HepG2 (cell line): ENCODE results near the gene MED13L. TPM values are rescaled to one million over a fixed set of nuclear protein-coding genes. Genes with fewer than 3 reads are reported as not detected.
A peak's percentile ranks its signal among the peaks of the same experiment; 100 is the strongest.

Experiments
- ATAC-seq: fragments of 200-7000 bp; cut with Tn5 transposase; 3 replicates; pipeline ENCODE4 v1.9.1; 2020; ENCODE audit warnings: mild to moderate bottlenecking, moderate library complexity
- BruUV-seq: library from RNA; stranded (reverse); fragments of 400-500 nt; replicated peaks from 2 replicates; lab custom pipeline; 2021; lab: Mats Ljungman, UMichigan
- CTCF ChIA-PET: fragments of 300-600 bp; formaldehyde crosslinking; extraction: SDS; loops from one replicate; lab custom pipeline; 2021; ENCODE audit warnings: low total read pairs, inconsistent platforms, low intra/inter-chr PET ratio; lab: Yijun Ruan, JAX
- POLR2A ChIA-PET: fragments of 350-600 bp; sonication (Branson Sonifier 250); formaldehyde crosslinking; loops from one replicate; lab custom pipeline; 2020; ENCODE audit warnings: antibody characterized with exemption, inconsistent platforms; lab: Yijun Ruan, JAX
- DNase-seq: peaks from one replicate; pipeline ENCODE4 v3.0.0-alpha.2; 2015; ENCODE audit warnings: low spot score
- FAIRE-seq: peaks from 3 replicates; lab custom pipeline; 2011; peaks lifted over from hg19 to GRCh38; lab: Jason Lieb, UNC
- H2AFZ ChIP-seq: one replicate; pipeline ENCODE4 v1.6.1; 2011; ENCODE audit warnings: low read length, inconsistent platforms
- H3K27ac ChIP-seq: fragments of 300-600 bp; 3 replicates; pipeline ENCODE4 v1.8.0; 2011; ENCODE audit warnings: mixed run types, mild to moderate bottlenecking, mixed read lengths, low read length, inconsistent platforms; ENCODE audit not compliant: insufficient read depth; ENCODE audit errors: extremely low read length
- H3K27me3 ChIP-seq, 2 experiments: fragments of 200-600 bp in 1 of 2; 2 replicates in 1 of 2; 3 replicates in 1 of 2; pipeline versions ENCODE4 v1.6.0 to v1.8.0; 2011; ENCODE audit warnings: low read length in 2 of 2, mild to moderate bottlenecking in 2 of 2, moderate library complexity in 2 of 2, inconsistent platforms in 1 of 2; ENCODE audit not compliant: insufficient read depth in 2 of 2, control insufficient read depth in 1 of 2
- H3K36me3 ChIP-seq, 2 experiments: fragments of 200-600 bp in 1 of 2; replicated peaks in 1 of 2; 2 replicates in 1 of 2; 3 replicates in 1 of 2; pipeline versions ENCODE4 v1.5.1 to v1.8.0; 2011; ENCODE audit warnings: low read length in 2 of 2, inconsistent platforms in 1 of 2; ENCODE audit not compliant: insufficient read depth in 2 of 2, control insufficient read depth in 1 of 2
- H3K4me1 ChIP-seq: 2 replicates; pipeline ENCODE4 v1.5.1; 2012; ENCODE audit warnings: low read length, inconsistent platforms; ENCODE audit not compliant: insufficient read depth
- H3K4me2 ChIP-seq: 2 replicates; pipeline ENCODE4 v1.6.0; 2011; ENCODE audit warnings: low read depth, low read length, inconsistent platforms
- H3K4me3 ChIP-seq, 3 experiments: fragments of 200-600 bp in 1 of 3; sonication (generic), shearing (Covaris generic) in 1 of 3; replicated peaks in 1 of 3; 2 replicates each; pipeline ENCODE4 v1.5.1; 2011 to 2016; ENCODE audit warnings: low read length in 3 of 3, inconsistent platforms in 2 of 3, low read depth in 2 of 3, mild to moderate bottlenecking in 2 of 3, control low read depth in 1 of 3, mixed read lengths in 1 of 3; ENCODE audit not compliant: insufficient read depth in 1 of 3
- H3K79me2 ChIP-seq: one replicate; pipeline ENCODE4 v1.6.1; 2011; ENCODE audit warnings: low read length, inconsistent platforms; ENCODE audit not compliant: insufficient read depth
- H3K9ac ChIP-seq: 2 replicates; pipeline ENCODE4 v1.6.0; 2011; ENCODE audit warnings: mild to moderate bottlenecking, low read depth, low read length, inconsistent platforms; ENCODE audit not compliant: insufficient read depth
- H3K9me3 ChIP-seq: 2 replicates; pipeline ENCODE4 v1.5.1; 2012; ENCODE audit warnings: mild to moderate bottlenecking, low read length
- H4K20me1 ChIP-seq: 2 replicates; pipeline ENCODE4 v1.6.0; 2011; ENCODE audit warnings: inconsistent platforms, mild to moderate bottlenecking, low read length, moderate library complexity; ENCODE audit not compliant: insufficient read depth
- CENPT ChIP-seq: sonication (generic); formaldehyde crosslinking; IDR thresholded peaks from 2 replicates; pipeline ENCODE4 v1.8.0; 2022; ENCODE audit warnings: low read depth, mild to moderate bottlenecking, moderate library complexity, missing genetic modification reagents
- EP300 ChIP-seq, 3 experiments: sonication (generic) in 1 of 3; formaldehyde crosslinking in 1 of 3; IDR thresholded peaks; 2 replicates each; pipeline versions ENCODE4 v1.5.1 to v1.6.1; 2011 to 2020; ENCODE audit warnings: low read depth in 2 of 3, low read length in 2 of 3, borderline replicate concordance in 1 of 3, improper control_type of control experiment in 1 of 3, mild to moderate bottlenecking in 1 of 3, missing genetic modification reagents in 1 of 3, moderate library complexity in 1 of 3
- GATAD2A ChIP-seq: IDR thresholded peaks from 2 replicates; pipeline ENCODE4 v1.6.1; 2016
- IRF2 ChIP-seq: IDR thresholded peaks from 2 replicates; pipeline ENCODE4 v1.6.1; 2018; ENCODE audit warnings: missing genetic modification reagents, missing compliant biosample characterization
- LRRFIP1 ChIP-seq: sonication (generic); formaldehyde crosslinking; conservative IDR thresholded peaks from 2 replicates; pipeline ENCODE4 v1.4.0; 2020; ENCODE audit warnings: missing genetic modification reagents
- MTA1 ChIP-seq: sonication (generic); formaldehyde crosslinking; IDR thresholded peaks from 2 replicates; pipeline ENCODE4 v1.4.0; 2020; ENCODE audit warnings: missing genetic modification reagents, mild to moderate bottlenecking, borderline replicate concordance
- NFE2L1 ChIP-seq: sonication (generic); formaldehyde crosslinking; IDR thresholded peaks from 2 replicates; pipeline ENCODE4 v1.4.0; 2020; ENCODE audit warnings: missing genetic modification reagents, mild to moderate bottlenecking, borderline replicate concordance
- NR2F2 ChIP-seq: IDR thresholded peaks from 2 replicates; pipeline ENCODE4 v1.6.1; 2012; ENCODE audit warnings: low read depth, inconsistent platforms, borderline replicate concordance
- NR3C1 ChIP-seq: sonication (generic); formaldehyde crosslinking; IDR thresholded peaks from 2 replicates; pipeline ENCODE4 v1.4.0; 2020; ENCODE audit warnings: missing genetic modification reagents
- PAWR ChIP-seq: sonication (generic); formaldehyde crosslinking; IDR thresholded peaks from 2 replicates; pipeline ENCODE4 v1.4.0; 2020; ENCODE audit warnings: missing genetic modification reagents, mild to moderate bottlenecking, borderline replicate concordance
- PPARG ChIP-seq: conservative IDR thresholded peaks from 2 replicates; pipeline ENCODE4 v1.6.1; 2016; ENCODE audit warnings: missing biosample characterization, missing genetic modification reagents
- REL ChIP-seq: sonication (generic); formaldehyde crosslinking; conservative IDR thresholded peaks from 2 replicates; pipeline ENCODE4 v1.8.0; 2022; ENCODE audit warnings: mild to moderate bottlenecking, missing genetic modification reagents, moderate library complexity
- THAP9 ChIP-seq: sonication (generic); formaldehyde crosslinking; IDR thresholded peaks from 2 replicates; pipeline ENCODE4; 2020; ENCODE audit warnings: missing genetic modification reagents, mild to moderate bottlenecking, borderline replicate concordance
- ZNF605 ChIP-seq: sonication (generic); formaldehyde crosslinking; IDR thresholded peaks from 2 replicates; pipeline ENCODE4 v1.8.0; 2022; ENCODE audit warnings: mild to moderate bottlenecking, missing genetic modification reagents
- ZNF687 ChIP-seq: sonication (generic); formaldehyde crosslinking; IDR thresholded peaks from 2 replicates; pipeline ENCODE4 v1.5.1; 2020; ENCODE audit warnings: mild to moderate bottlenecking, missing genetic modification reagents, moderate library complexity
- WGBS: methylation state at CpG from one replicate; pipeline ENCODE4 v1.1.6; 2017; ENCODE audit warnings: low lambda C conversion rate; 5-methylcytosine and 5-hydroxymethylcytosine counted together
- in situ Hi-C: cut with HindIII; loops from 2 replicates; pipeline ENCODE4 v1.10.0; 2017; ENCODE audit warnings: low pct_unique_long_range_greater_than_20kb; ENCODE audit not compliant: extremely low pct_ligation_motif_present
- intact Hi-C: fragments of 100-400 bp; cut with micrococcal nuclease; formaldehyde crosslinking; loops from one replicate; pipeline ENCODE4 v1.10.0; 2022; ENCODE audit not compliant: unreplicated experiment
- polyA plus RNA-seq, 8 experiments: library from polyadenylated mRNA; depleted of rRNA in 3 of 8; stranded (reverse) in 7 of 8; unstranded in 1 of 8; fragments of >200 nt; fragmentation: Illumina TruSeq in 4 of 8; extraction: Trizol in 4 of 8; gene quantifications; 2 replicates each; pipeline versions ENCODE4 v1.2.1 to v1.2.3, GENCODE V29; 2011 to 2016; ENCODE audit warnings: low read depth in 4 of 8, missing spikeins in 1 of 8, mixed read lengths in 1 of 8; ENCODE audit not compliant: insufficient read depth in 1 of 8
- total RNA-seq, 5 experiments: library from RNA; depleted of rRNA; stranded (reverse); fragments of >200 nt; fragmentation: Illumina TruSeq; extraction: Trizol; gene quantifications; 2 replicates each; pipeline ENCODE4 v1.2.3, GENCODE V29; 2016; ENCODE audit warnings: low read depth in 1 of 5

MED13L gene
- total and polyA plus RNA-seq, 2 of the 13 experiments (the other 11 are each of a cell fraction or from before 2014, with no cell fraction given), result 24.8 to 38.9 TPM

- no peak for TF ChIP-seq ZNF687 (CRISPR knock-in tag)
- TF ChIP-seq CENPT (CRISPR knock-in tag), result no peak
- TF ChIP-seq PPARG, result peak; percentile 34; the same call in 1 of the 2 replicates
- no peak for TF ChIP-seq NFE2L1
- no peak for TF ChIP-seq ZNF605
- peak; percentile 57; the same call in 1 of the 2 replicates for TF ChIP-seq NR2F2
- no peak for TF ChIP-seq MTA1
- peak; percentile 65 for TF ChIP-seq GATAD2A
- TF ChIP-seq NR3C1 (CRISPR knock-in tag), result no peak
- TF ChIP-seq EP300 (IDR thresholded peaks at IDR 0.05; ENCODE audit: low read depth in 2 of 2, low read length in 2 of 2), result 0 out of 4 replicates have a peak, but pooled peaks of 1 of the 2 experiments have one; percentile 27
- TF ChIP-seq EP300 (CRISPR knock-in tag; IDR thresholded peaks at IDR 0.05; ENCODE audit: borderline replicate concordance), result no peak
- TF ChIP-seq, all 625 proteins: peak for 19
Measured at GRCh38 chr12:116189692-116190091, 87.8 kb downstream of the MED13L start (continued).

- DNase-seq (no peak), ATAC-seq (no peak), FAIRE-seq (no peak)
- intact Hi-C loops, result no loop called here
- no peaks in the 10 kb centered on the region for H3K9me3 ChIP-seq
- in situ Hi-C loops, result no loop called here
- H2AFZ ChIP-seq, result no peak overlapping the region
- no TSS peak for BruUV-seq
- ChIA-PET CTCF (no interaction called here), POLR2A (no interaction called here)
- H3K9ac ChIP-seq, result no peak overlapping the region
- H3K79me2 ChIP-seq, result peaks cover 43% of the 10 kb centered on the region
- no peak overlapping the region for H3K27ac ChIP-seq
- H3K4me3 ChIP-seq, result no peak overlapping the region
- H3K36me3 ChIP-seq, result no peaks in the 10 kb centered on the region
- 90% methylated on average over 3 of the region's 3 CpGs for WGBS
- peaks cover 10% of the 10 kb centered on the region; the same call in 1 of the 2 replicates for H4K20me1 ChIP-seq
- peaks cover 65% of the 10 kb centered on the region for H3K4me1 ChIP-seq
- no peak overlapping the region for H3K4me2 ChIP-seq
- no peaks in the 10 kb centered on the region for H3K27me3 ChIP-seq
- TF ChIP-seq LRRFIP1 (CRISPR knock-in tag), result no peak
- TF ChIP-seq PAWR (CRISPR knock-in tag), result no peak
- TF ChIP-seq THAP9 (CRISPR knock-in tag), result no peak
- TF ChIP-seq IRF2, result no peak
- no peak for TF ChIP-seq REL (CRISPR knock-in tag)
Measured at GRCh38 chr12:116188581-116188980, 88.9 kb downstream of the MED13L start.
